Liver (tissue), 3 donors: ENCODE results near the gene CELF1.

Experiments used
- ATF3 ChIP-seq: IDR thresholded peaks from 2 replicates; pipeline ENCODE4 v1.6.1; 2016; ENCODE audit warnings: antibody characterized with exemption
- CTCF ChIP-seq: fragments of 150-350 bp; IDR thresholded peaks from 2 replicates; pipeline ENCODE4 v1.5.1; 2017; ENCODE audit warnings: improper control_type of control experiment, low read depth, low read length; ENCODE audit not compliant: missing input control
- EGR1 ChIP-seq, 2 donors: IDR thresholded peaks; 2 replicates each; pipeline ENCODE4 v1.6.1; 2016 to 2018; ENCODE audit warnings: antibody characterized with exemption in 2 of 2, low read depth in 2 of 2
- GABPA ChIP-seq, 2 donors: IDR thresholded peaks in 1 of 2; conservative IDR thresholded peaks in 1 of 2; 2 replicates each; pipeline ENCODE4 v1.6.1; 2016; ENCODE audit warnings: antibody characterized with exemption in 2 of 2, mild to moderate bottlenecking in 1 of 2, moderate library complexity in 1 of 2
- JUND ChIP-seq, 2 donors: IDR thresholded peaks; 2 replicates each; pipeline ENCODE4 v1.6.1; 2016; ENCODE audit warnings: antibody characterized with exemption in 2 of 2
- MAX ChIP-seq: IDR thresholded peaks from 2 replicates; pipeline ENCODE4 v1.6.1; 2016; ENCODE audit warnings: antibody characterized with exemption
- RAD21 ChIP-seq, 2 donors: IDR thresholded peaks; 2 replicates each; pipeline ENCODE4 v1.6.1; 2016; ENCODE audit warnings: antibody characterized with exemption in 2 of 2, mild to moderate bottlenecking in 2 of 2
- REST ChIP-seq: IDR thresholded peaks from 2 replicates; pipeline ENCODE4 v1.6.1; 2016; ENCODE audit warnings: antibody characterized with exemption, mild to moderate bottlenecking
- SP1 ChIP-seq: IDR thresholded peaks from 2 replicates; pipeline ENCODE4 v1.6.1; 2018; ENCODE audit warnings: antibody characterized with exemption, mild to moderate bottlenecking
- TAF1 ChIP-seq: conservative IDR thresholded peaks from 2 replicates; pipeline ENCODE4 v1.6.1; 2016; ENCODE audit warnings: antibody characterized with exemption, mild to moderate bottlenecking
- YY1 ChIP-seq: IDR thresholded peaks from 2 replicates; pipeline ENCODE4 v1.6.1; 2016; ENCODE audit warnings: antibody characterized with exemption, mild to moderate bottlenecking
- ZBTB33 ChIP-seq: IDR thresholded peaks from 2 replicates; pipeline ENCODE4 v1.6.1; 2016; ENCODE audit warnings: antibody characterized with exemption
- donor health status: healthy.
- donor health status: healthy.

GRCh38 chr11:47466201-47466600 is 86.7 kb downstream of the CELF1 start:
- TF ChIP-seq CTCF: no peak
- no peak for TF ChIP-seq ATF3
- no peak for TF ChIP-seq REST
- no peak for TF ChIP-seq TAF1
- TF ChIP-seq ZBTB33: no peak
- no peak for TF ChIP-seq YY1
- TF ChIP-seq RAD21 (IDR thresholded peaks at IDR 0.05): no peak
- no peak for TF ChIP-seq GABPA (IDR thresholded peaks at IDR 0.05 in 1 of 2, conservative IDR thresholded peaks at IDR 0.05 in 1 of 2)
- TF ChIP-seq EGR1 (IDR thresholded peaks at IDR 0.05; ENCODE audit: low read depth in 2 of 2): no peak
- TF ChIP-seq SP1: no peak
- no peak for TF ChIP-seq JUND (IDR thresholded peaks at IDR 0.05)
- TF ChIP-seq MAX: no peak
